Measurements from ENCODE around the gene CHIC2. TPM values are rescaled to one million over a fixed set of nuclear protein-coding genes. Genes with fewer than 3 reads are reported as not detected.

The CHIC2 gene
- total and polyA plus RNA-seq, 2 of the 8 experiments (the other 6 are each of a cell fraction or from before 2014, with no cell fraction given), result 4.5 to 10.9 TPM

- no peak for TF ChIP-seq BCL11A (IDR thresholded peaks at IDR 0.05; ENCODE audit: low read depth in 2 of 2, low read length in 2 of 2)
- TF ChIP-seq USF2 (IDR thresholded peaks at IDR 0.05; ENCODE audit: low read length), result no peak
- no peak for TF ChIP-seq MAFK (IDR thresholded peaks at IDR 0.05; ENCODE audit: low read depth, low read length)
- no peak for TF ChIP-seq SP2 (IDR thresholded peaks at IDR 0.05; ENCODE audit: low read length)
Measured at GRCh38 chr4:54085284-54085683, 20.9 kb upstream of the CHIC2 start (continued).

Data from H1 (cell line).